Mesodermal cell (in vitro differentiated cells): ENCODE results near the gene MYCBPAP.

ENCODE experiments used
- H3K27ac ChIP-seq: 2 replicates; pipeline ENCODE4 v1.7.0; 2013; ENCODE audit warnings: mild to moderate bottlenecking, low read depth, low read length, moderate library complexity; ENCODE audit not compliant: severe bottlenecking
- H3K36me3 ChIP-seq: 2 replicates; pipeline ENCODE4 v1.7.1; 2013; ENCODE audit warnings: mild to moderate bottlenecking, low read length, moderate library complexity; ENCODE audit not compliant: control insufficient read depth, insufficient read depth
- H3K4me1 ChIP-seq: one replicate; pipeline ENCODE4 v1.7.1; 2013; ENCODE audit warnings: mild to moderate bottlenecking, low read length; ENCODE audit not compliant: insufficient read depth, control insufficient read depth, poor library complexity, severe bottlenecking
- H3K4me3 ChIP-seq: 2 replicates; pipeline ENCODE4 v1.7.0; 2013; ENCODE audit warnings: low read length, control low read depth, mild to moderate bottlenecking; ENCODE audit not compliant: insufficient read depth, poor library complexity, severe bottlenecking; ENCODE audit errors: extremely low read depth
- H3K9me3 ChIP-seq: 2 replicates; pipeline ENCODE4 v1.7.1; 2013; ENCODE audit warnings: mild to moderate bottlenecking, low read length, moderate library complexity; ENCODE audit not compliant: control insufficient read depth
- WGBS, 2 experiments: methylation state at CpG; one replicate each; pipeline ENCODE4 v1.1.5; 2013; ENCODE audit warnings: missing lambda C conversion rate in 2 of 2; ENCODE audit not compliant: insufficient coverage in 2 of 2; 5-methylcytosine and 5-hydroxymethylcytosine counted together

Gene MYCBPAP

GRCh38 chr17:50492214-50492613, 16.0 kb upstream of the MYCBPAP start:
- no peak overlapping the region for H3K4me3 ChIP-seq
- no peak overlapping the region for H3K27ac ChIP-seq
- no peaks in the 10 kb centered on the region for H3K4me1 ChIP-seq
- no peaks in the 10 kb centered on the region for H3K36me3 ChIP-seq
- no peaks in the 10 kb centered on the region for H3K9me3 ChIP-seq
- WGBS, 2 experiments: no CpG with 5 or more reads among the region's 8 CpGs

GRCh38 chr17:50493744-50494143, 14.5 kb upstream of the MYCBPAP start:
- H3K4me3 ChIP-seq: no peak overlapping the region
- no peaks in the 10 kb centered on the region for H3K4me1 ChIP-seq
- no peak overlapping the region for H3K27ac ChIP-seq
- H3K36me3 ChIP-seq: no peaks in the 10 kb centered on the region
- 61 to 82% methylated on average over 2 of the region's 3 CpGs for WGBS, 2 experiments
- H3K9me3 ChIP-seq: no peaks in the 10 kb centered on the region

GRCh38 chr17:50495217-50495823, 12.9 kb upstream of the MYCBPAP start:
- Histone ChIP-seq H3K4me1 (no peaks in the 10 kb centered on the region), H3K4me3 (no peak overlapping the region), H3K36me3 (no peaks in the 10 kb centered on the region), H3K27ac (no peak overlapping the region), H3K9me3 (no peaks in the 10 kb centered on the region)
- WGBS, 2 experiments: 97 to 100% methylated on average over 2 to 4 of the region's 8 CpGs

- WGBS, 2 experiments: 90 to 95% methylated on average over 3 to 7 of the region's 8 CpGs
- no peaks in the 10 kb centered on the region for H3K9me3 ChIP-seq
- no peaks in the 10 kb centered on the region for H3K4me1 ChIP-seq
- H3K36me3 ChIP-seq: no peaks in the 10 kb centered on the region
- H3K27ac ChIP-seq: no peak overlapping the region
- no peak overlapping the region for H3K4me3 ChIP-seq
These were observed 12.3 kb upstream of the MYCBPAP start for GRCh38 chr17:50495918-50496317.

GRCh38 chr17:50498021-50498874, 10.0 kb upstream of the MYCBPAP start:
- H3K27ac ChIP-seq: no peak overlapping the region
- 76 to 87% methylated on average over 4 to 6 of the region's 7 CpGs for WGBS, 2 experiments
- no peak overlapping the region for H3K4me3 ChIP-seq
- H3K9me3 ChIP-seq: no peaks in the 10 kb centered on the region
- no peaks in the 10 kb centered on the region for H3K36me3 ChIP-seq
- H3K4me1 ChIP-seq: no peaks in the 10 kb centered on the region

- no peaks in the 10 kb centered on the region for H3K36me3 ChIP-seq
- H3K4me1 ChIP-seq: no peaks in the 10 kb centered on the region
- H3K9me3 ChIP-seq: no peaks in the 10 kb centered on the region
- H3K4me3 ChIP-seq: no peak overlapping the region
- H3K27ac ChIP-seq: no peak overlapping the region
These were observed 9.0 kb upstream of the MYCBPAP start for GRCh38 chr17:50499270-50499669.

- Histone ChIP-seq H3K9me3 (no peaks in the 10 kb centered on the region), H3K4me3 (no peak overlapping the region), H3K27ac (no peak overlapping the region), H3K4me1 (no peaks in the 10 kb centered on the region), H3K36me3 (no peaks in the 10 kb centered on the region)
- 95 to 100% methylated on average over 2 of the region's 2 CpGs for WGBS, 2 experiments
These were observed 8.5 kb upstream of the MYCBPAP start for GRCh38 chr17:50499721-50500120.

GRCh38 chr17:50501054-50501453, 7.2 kb upstream of the MYCBPAP start:
- no peaks in the 10 kb centered on the region for H3K36me3 ChIP-seq
- 20 to 72% methylated on average over 1 to 2 of the region's 5 CpGs for WGBS, 2 experiments
- H3K9me3 ChIP-seq: no peaks in the 10 kb centered on the region
- H3K4me3 ChIP-seq: no peak overlapping the region
- H3K27ac ChIP-seq: no peak overlapping the region
- no peaks in the 10 kb centered on the region for H3K4me1 ChIP-seq

GRCh38 chr17:50502301-50502990, 5.8 kb upstream of the MYCBPAP start:
- Histone ChIP-seq H3K9me3 (no peaks in the 10 kb centered on the region), H3K27ac (no peak overlapping the region), H3K4me1 (no peaks in the 10 kb centered on the region), H3K4me3 (no peak overlapping the region), H3K36me3 (no peaks in the 10 kb centered on the region)
- WGBS, 2 experiments: 89 to 98% methylated on average over 6 to 9 of the region's 9 CpGs

- WGBS, 2 experiments: 85 to 91% methylated on average over 3 to 4 of the region's 7 CpGs
- H3K27ac ChIP-seq: no peak overlapping the region
- H3K4me3 ChIP-seq: no peak overlapping the region
- H3K36me3 ChIP-seq: no peaks in the 10 kb centered on the region
- H3K9me3 ChIP-seq: no peaks in the 10 kb centered on the region
- no peaks in the 10 kb centered on the region for H3K4me1 ChIP-seq
These were observed 2.6 kb upstream of the MYCBPAP start for GRCh38 chr17:50505591-50506130.
